22Rv1 (cell line): ENCODE measurements around the gene C2orf76.

Experiments
- ZFX ChIP-seq: fragments of 450-650 bp; IDR thresholded peaks from 2 replicates; pipeline ENCODE4 v1.6.1; 2017; ENCODE audit warnings: antibody characterized with exemption, borderline replicate concordance
- TF ChIP-seq, protein P1 (sequence below): fragments of 450-650 bp; IDR thresholded peaks from 2 replicates; pipeline ENCODE4 v1.5.1; 2017; ENCODE audit warnings: mild to moderate bottlenecking

DNA sequence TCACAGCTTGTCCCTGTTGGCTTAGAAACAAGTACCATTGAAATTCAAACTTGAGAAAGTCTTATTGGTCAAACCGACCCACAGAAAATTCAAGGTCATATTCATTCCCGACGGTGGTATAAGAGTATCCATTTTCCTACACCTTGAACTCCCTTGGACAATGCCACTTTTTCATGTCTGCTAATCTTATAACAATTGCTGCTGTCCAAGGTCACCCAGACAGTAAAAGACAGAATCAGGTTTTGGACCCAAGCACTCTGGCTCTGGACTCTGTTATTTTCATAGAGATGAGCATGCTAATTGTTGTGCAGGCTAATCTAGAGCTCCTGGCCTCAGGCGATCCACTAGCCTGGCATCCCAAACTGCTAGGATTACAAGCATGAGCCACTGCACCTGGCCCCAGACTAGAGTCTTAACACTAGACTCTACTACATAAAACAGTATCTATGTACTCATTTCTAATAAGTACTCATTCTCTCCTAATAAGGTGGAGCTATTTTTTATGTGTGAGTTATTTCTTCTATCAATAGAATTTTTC, 57.8 kb downstream of the C2orf76 start:
- TF ChIP-seq, protein P1, sequence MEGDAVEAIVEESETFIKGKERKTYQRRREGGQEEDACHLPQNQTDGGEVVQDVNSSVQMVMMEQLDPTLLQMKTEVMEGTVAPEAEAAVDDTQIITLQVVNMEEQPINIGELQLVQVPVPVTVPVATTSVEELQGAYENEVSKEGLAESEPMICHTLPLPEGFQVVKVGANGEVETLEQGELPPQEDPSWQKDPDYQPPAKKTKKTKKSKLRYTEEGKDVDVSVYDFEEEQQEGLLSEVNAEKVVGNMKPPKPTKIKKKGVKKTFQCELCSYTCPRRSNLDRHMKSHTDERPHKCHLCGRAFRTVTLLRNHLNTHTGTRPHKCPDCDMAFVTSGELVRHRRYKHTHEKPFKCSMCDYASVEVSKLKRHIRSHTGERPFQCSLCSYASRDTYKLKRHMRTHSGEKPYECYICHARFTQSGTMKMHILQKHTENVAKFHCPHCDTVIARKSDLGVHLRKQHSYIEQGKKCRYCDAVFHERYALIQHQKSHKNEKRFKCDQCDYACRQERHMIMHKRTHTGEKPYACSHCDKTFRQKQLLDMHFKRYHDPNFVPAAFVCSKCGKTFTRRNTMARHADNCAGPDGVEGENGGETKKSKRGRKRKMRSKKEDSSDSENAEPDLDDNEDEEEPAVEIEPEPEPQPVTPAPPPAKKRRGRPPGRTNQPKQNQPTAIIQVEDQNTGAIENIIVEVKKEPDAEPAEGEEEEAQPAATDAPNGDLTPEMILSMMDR, result no peak
- TF ChIP-seq ZFX, result no peak
